Measurements from ENCODE around the gene TEX22. TPM values are rescaled to one million over a fixed set of nuclear protein-coding genes. Genes with fewer than 3 reads are reported as not detected.

TEX22 gene
- total RNA-seq (2014; rRNA removed; shearing (Covaris generic); ENCODE audit: low replicate concordance) = 0.67 and 1.7 TPM in 2 replicates

GRCh38 chr14:105398044-105398725 is at the start of gene TEX22:
Gene TEX22 (plus strand): TSS chr14:105398538. CDS start chr14:105399341, 803 bp downstream.
- peaks cover 11% of the 10 kb centered on the region for H3K79me2 ChIP-seq (ENCODE audit: low read length)
- H3K4me2 ChIP-seq (ENCODE audit: low read depth, low read length, poor library complexity, severe bottlenecking) = peak within 1 kb of the TSS; percentile 81
- no peaks in the 10 kb centered on the region for H3K9me2 ChIP-seq (replicated peaks; ENCODE audit: insufficient read depth, low read length)
- peak within 1 kb of the TSS; percentile 58 for H3K27ac ChIP-seq (ENCODE audit: low read length)
- peaks cover 8% of the 10 kb centered on the region for H4K20me1 ChIP-seq (ENCODE audit: insufficient read depth, low read depth, low read length)
- H3K4me3 ChIP-seq (ENCODE audit: low read length) = peak within 1 kb of the TSS; percentile 79
- DNase-seq = peak; percentile 99
- H3K9ac ChIP-seq (ENCODE audit: low read length) = peak within 1 kb of the TSS; percentile 90
- peaks cover 19% of the 10 kb centered on the region for H3K36me3 ChIP-seq (ENCODE audit: insufficient read depth, low read length)
- H3K27me3 ChIP-seq (ENCODE audit: low read length) = no peaks in the 10 kb centered on the region
- H2AFZ ChIP-seq (ENCODE audit: low read length) = peak within 1 kb of the TSS; percentile 24; the same call in 1 of the 2 replicates
- peaks cover 24% of the 10 kb centered on the region for H3K4me1 ChIP-seq (ENCODE audit: low read length)
- H3K9me3 ChIP-seq (ENCODE audit: low read length) = no peaks in the 10 kb centered on the region

GRCh38 chr14:105348945-105349699 is 49.2 kb upstream of the TEX22 start:
- Histone ChIP-seq H3K9ac (ENCODE audit: low read length) (no peak overlapping the region), H3K36me3 (ENCODE audit: insufficient read depth, low read length) (no peaks in the 10 kb centered on the region), H2AFZ (ENCODE audit: low read length) (no peak overlapping the region), H3K4me1 (ENCODE audit: low read length) (peaks cover 5% of the 10 kb centered on the region), H3K4me2 (ENCODE audit: low read depth, low read length, poor library complexity, severe bottlenecking) (no peak overlapping the region), H4K20me1 (ENCODE audit: insufficient read depth, low read depth, low read length) (peaks cover 39% of the 10 kb centered on the region; the same call in 1 of the 2 replicates), H3K4me3 (ENCODE audit: low read length) (no peak overlapping the region), H3K9me2 (replicated peaks; ENCODE audit: insufficient read depth, low read length) (no peaks in the 10 kb centered on the region), H3K79me2 (ENCODE audit: low read length) (no peaks in the 10 kb centered on the region), H3K27me3 (ENCODE audit: low read length) (no peaks in the 10 kb centered on the region), H3K9me3 (ENCODE audit: low read length) (no peaks in the 10 kb centered on the region), H3K27ac (ENCODE audit: low read length) (no peak overlapping the region)
- DNase-seq = no peak

- no peak overlapping the region for H2AFZ ChIP-seq (ENCODE audit: low read length)
- H3K79me2 ChIP-seq (ENCODE audit: low read length) = no peaks in the 10 kb centered on the region
- no peaks in the 10 kb centered on the region for H3K9me3 ChIP-seq (ENCODE audit: low read length)
- DNase-seq = no peak
- H3K4me2 ChIP-seq (ENCODE audit: low read depth, low read length, poor library complexity, severe bottlenecking) = no peak overlapping the region
- H3K9ac ChIP-seq (ENCODE audit: low read length) = no peak overlapping the region
- H3K4me3 ChIP-seq (ENCODE audit: low read length) = no peak overlapping the region
- H3K27me3 ChIP-seq (ENCODE audit: low read length) = no peaks in the 10 kb centered on the region
- no peaks in the 10 kb centered on the region for H3K9me2 ChIP-seq (replicated peaks; ENCODE audit: insufficient read depth, low read length)
- peaks cover 44% of the 10 kb centered on the region; the same call in 1 of the 2 replicates for H4K20me1 ChIP-seq (ENCODE audit: insufficient read depth, low read depth, low read length)
- peaks cover 5% of the 10 kb centered on the region for H3K4me1 ChIP-seq (ENCODE audit: low read length)
- H3K36me3 ChIP-seq (ENCODE audit: insufficient read depth, low read length) = no peaks in the 10 kb centered on the region
- H3K27ac ChIP-seq (ENCODE audit: low read length) = no peak overlapping the region
Measured at GRCh38 chr14:105349992-105350391, 48.3 kb upstream of the TEX22 start.

- no peak overlapping the region for H3K27ac ChIP-seq (ENCODE audit: low read length)
- no peak overlapping the region for H3K4me2 ChIP-seq (ENCODE audit: low read depth, low read length, poor library complexity, severe bottlenecking)
- peaks cover 5% of the 10 kb centered on the region for H3K4me1 ChIP-seq (ENCODE audit: low read length)
- no peaks in the 10 kb centered on the region for H3K36me3 ChIP-seq (ENCODE audit: insufficient read depth, low read length)
- no peaks in the 10 kb centered on the region for H3K9me3 ChIP-seq (ENCODE audit: low read length)
- H3K27me3 ChIP-seq (ENCODE audit: low read length) = no peaks in the 10 kb centered on the region
- H3K9me2 ChIP-seq (replicated peaks; ENCODE audit: insufficient read depth, low read length) = no peaks in the 10 kb centered on the region
- no peak overlapping the region for H3K9ac ChIP-seq (ENCODE audit: low read length)
- DNase-seq = no peak
- peaks cover 49% of the 10 kb centered on the region; the same call in 1 of the 2 replicates for H4K20me1 ChIP-seq (ENCODE audit: insufficient read depth, low read depth, low read length)
- no peak overlapping the region for H3K4me3 ChIP-seq (ENCODE audit: low read length)
- H2AFZ ChIP-seq (ENCODE audit: low read length) = no peak overlapping the region
- H3K79me2 ChIP-seq (ENCODE audit: low read length) = no peaks in the 10 kb centered on the region
Measured at GRCh38 chr14:105350450-105351244, 47.7 kb upstream of the TEX22 start.

GRCh38 chr14:105351410-105351809 is 46.9 kb upstream of the TEX22 start:
- no peak overlapping the region for H2AFZ ChIP-seq (ENCODE audit: low read length)
- peaks cover 54% of the 10 kb centered on the region; the same call in 1 of the 2 replicates for H4K20me1 ChIP-seq (ENCODE audit: insufficient read depth, low read depth, low read length)
- no peak overlapping the region for H3K27ac ChIP-seq (ENCODE audit: low read length)
- no peak overlapping the region for H3K4me3 ChIP-seq (ENCODE audit: low read length)
- no peak overlapping the region for H3K4me2 ChIP-seq (ENCODE audit: low read depth, low read length, poor library complexity, severe bottlenecking)
- H3K4me1 ChIP-seq (ENCODE audit: low read length) = peaks cover 5% of the 10 kb centered on the region
- no peaks in the 10 kb centered on the region for H3K27me3 ChIP-seq (ENCODE audit: low read length)
- no peak overlapping the region for H3K9ac ChIP-seq (ENCODE audit: low read length)
- no peaks in the 10 kb centered on the region for H3K9me2 ChIP-seq (replicated peaks; ENCODE audit: insufficient read depth, low read length)
- DNase-seq = no peak
- no peaks in the 10 kb centered on the region for H3K79me2 ChIP-seq (ENCODE audit: low read length)
- no peaks in the 10 kb centered on the region for H3K9me3 ChIP-seq (ENCODE audit: low read length)
- H3K36me3 ChIP-seq (ENCODE audit: insufficient read depth, low read length) = no peaks in the 10 kb centered on the region

GRCh38 chr14:105351920-105352851 is 46.2 kb upstream of the TEX22 start:
- Histone ChIP-seq H3K27me3 (ENCODE audit: low read length) (no peaks in the 10 kb centered on the region), H3K36me3 (ENCODE audit: insufficient read depth, low read length) (no peaks in the 10 kb centered on the region), H3K9ac (ENCODE audit: low read length) (no peak overlapping the region), H3K4me1 (ENCODE audit: low read length) (peaks cover 5% of the 10 kb centered on the region), H2AFZ (ENCODE audit: low read length) (no peak overlapping the region), H3K4me2 (ENCODE audit: low read depth, low read length, poor library complexity, severe bottlenecking) (no peak overlapping the region), H3K4me3 (ENCODE audit: low read length) (no peak overlapping the region), H4K20me1 (ENCODE audit: insufficient read depth, low read depth, low read length) (peaks cover 55% of the 10 kb centered on the region; the same call in 1 of the 2 replicates), H3K27ac (ENCODE audit: low read length) (peak overlapping the region; percentile 82), H3K79me2 (ENCODE audit: low read length) (no peaks in the 10 kb centered on the region), H3K9me3 (ENCODE audit: low read length) (no peaks in the 10 kb centered on the region), H3K9me2 (replicated peaks; ENCODE audit: insufficient read depth, low read length) (no peaks in the 10 kb centered on the region)
- peak; percentile 97 for DNase-seq

- Histone ChIP-seq H4K20me1 (ENCODE audit: insufficient read depth, low read depth, low read length) (peaks cover 49% of the 10 kb centered on the region; the same call in 1 of the 2 replicates), H3K36me3 (ENCODE audit: insufficient read depth, low read length) (no peaks in the 10 kb centered on the region), H3K4me2 (ENCODE audit: low read depth, low read length, poor library complexity, severe bottlenecking) (no peak overlapping the region), H3K9me3 (ENCODE audit: low read length) (no peaks in the 10 kb centered on the region), H3K27me3 (ENCODE audit: low read length) (no peaks in the 10 kb centered on the region), H3K4me3 (ENCODE audit: low read length) (no peak overlapping the region), H3K9ac (ENCODE audit: low read length) (no peak overlapping the region), H3K27ac (ENCODE audit: low read length) (peak overlapping the region; percentile 82), H2AFZ (ENCODE audit: low read length) (no peak overlapping the region), H3K79me2 (ENCODE audit: low read length) (no peaks in the 10 kb centered on the region), H3K4me1 (ENCODE audit: low read length) (peaks cover 5% of the 10 kb centered on the region), H3K9me2 (replicated peaks; ENCODE audit: insufficient read depth, low read length) (no peaks in the 10 kb centered on the region)
- DNase-seq = no peak
Measured at GRCh38 chr14:105353136-105353535, 45.2 kb upstream of the TEX22 start.
